MM.1S (cell line): ENCODE results near the gene ZNF574.

Experiments
- CTCF ChIP-seq: fragments of 300-600 bp; sonication (generic); IDR thresholded peaks from 2 replicates; pipeline ENCODE4 v1.5.1; 2016; ENCODE audit warnings: antibody characterized with exemption, low read length, mixed read lengths
- EZH2 ChIP-seq: fragments of 300-600 bp; sonication (generic); optimal IDR thresholded peaks from 2 replicates; pipeline ENCODE3; 2017; ENCODE audit warnings: low read depth, mild to moderate bottlenecking, antibody characterized with exemption, low read length, mixed read lengths
- EZH2phosphoT487 ChIP-seq: fragments of 300-600 bp; sonication (generic); IDR thresholded peaks from 2 replicates; pipeline ENCODE4 v1.6.1; 2018; ENCODE audit warnings: antibody characterized with exemption, low read length

- no peak for TF ChIP-seq CTCF
- TF ChIP-seq EZH2 = no peak
- TF ChIP-seq EZH2phosphoT487 = no peak
Observed at GRCh38 chr19:42057846-42058245, 18.1 kb upstream of the ZNF574 start.
